NCI-H1092 treated with DMSO at 0.1 percent for 48 hours (cell line): ENCODE measurements around the gene FAM168A.
A peak's percentile ranks its signal among the peaks of the same experiment; 100 is the strongest.

Experiments
- DNase-seq: peaks from one replicate; lab custom pipeline; 2025; lab: John Stamatoyannopoulos, UW

The FAM168A gene

GRCh38 chr11:73367482-73368024 lies 230.4 kb downstream of the FAM168A start:
- no peak for DNase-seq

- no peak for DNase-seq
Measured at GRCh38 chr11:73366953-73367352, 231.0 kb downstream of the FAM168A start.

DNA sequence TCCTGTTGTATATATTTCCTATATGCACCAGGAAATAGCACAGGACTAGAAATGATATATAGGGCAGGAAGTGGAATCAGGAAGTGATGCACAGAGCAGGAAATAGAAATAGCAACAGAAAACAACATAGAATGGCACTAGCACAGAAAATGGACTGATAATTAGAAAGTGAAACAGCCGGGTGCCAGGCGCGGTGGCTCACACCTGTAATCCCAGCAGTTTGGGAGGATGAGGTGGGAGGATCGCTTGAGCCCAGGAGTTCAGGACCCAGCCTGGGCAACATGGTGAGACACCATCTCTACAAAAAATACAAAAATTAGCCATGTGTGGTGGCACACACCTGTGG lies 231.7 kb downstream of the FAM168A start:
- no peak for DNase-seq

DNA sequence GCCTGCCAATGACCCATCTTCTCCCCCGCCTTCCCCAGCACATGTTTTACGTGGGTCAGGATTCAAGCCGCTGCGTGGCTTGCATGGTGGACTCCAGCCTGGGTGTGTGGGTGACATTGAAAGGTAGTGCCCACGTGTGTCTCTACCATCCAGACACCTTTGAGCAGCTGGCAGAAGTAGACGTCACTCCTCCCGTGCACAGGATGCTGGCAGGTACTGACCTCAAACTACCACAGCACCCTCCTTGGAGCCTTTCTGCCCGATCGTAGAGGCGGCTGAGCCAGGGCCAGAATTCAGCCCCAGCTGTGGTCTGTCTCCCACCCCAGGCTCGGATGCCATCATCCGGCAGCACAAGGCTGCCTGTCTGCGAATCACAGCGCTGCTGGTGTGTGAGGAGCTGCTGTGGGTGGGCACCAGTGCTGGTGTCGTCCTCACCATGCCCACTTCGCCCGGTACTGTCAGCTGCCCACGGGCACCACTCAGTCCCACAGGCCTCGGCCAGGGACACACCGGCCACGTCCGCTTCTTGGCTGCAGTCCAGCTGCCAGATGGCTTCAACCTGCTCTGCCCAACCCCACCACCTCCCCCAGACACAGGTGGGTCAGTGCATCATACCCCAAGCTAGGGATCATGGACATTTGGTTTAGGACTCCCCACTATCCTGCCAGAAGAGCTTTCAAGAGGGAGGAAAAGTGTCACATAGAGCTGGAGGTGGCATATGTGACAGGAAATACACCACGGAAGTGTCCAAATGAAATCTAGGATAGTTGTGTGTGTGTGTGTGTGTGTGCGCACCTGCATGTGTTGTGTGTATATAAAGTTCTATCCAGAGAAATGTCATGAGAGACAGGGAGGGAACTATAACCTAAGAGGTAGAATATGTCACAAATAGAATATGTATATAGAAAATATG lies 232.3 kb downstream of the FAM168A start:
- no peak for DNase-seq

GRCh38 chr11:73363147-73363546 lies 234.8 kb downstream of the FAM168A start:
- DNase-seq: no peak

GRCh38 chr11:73361953-73362776 lies 235.7 kb downstream of the FAM168A start:
- DNase-seq: no peak

GRCh38 chr11:73360743-73361369 lies 237.1 kb downstream of the FAM168A start:
- DNase-seq: no peak

- peak; percentile 18 for DNase-seq
Measured at GRCh38 chr11:73359930-73360742, 237.8 kb downstream of the FAM168A start.

DNA sequence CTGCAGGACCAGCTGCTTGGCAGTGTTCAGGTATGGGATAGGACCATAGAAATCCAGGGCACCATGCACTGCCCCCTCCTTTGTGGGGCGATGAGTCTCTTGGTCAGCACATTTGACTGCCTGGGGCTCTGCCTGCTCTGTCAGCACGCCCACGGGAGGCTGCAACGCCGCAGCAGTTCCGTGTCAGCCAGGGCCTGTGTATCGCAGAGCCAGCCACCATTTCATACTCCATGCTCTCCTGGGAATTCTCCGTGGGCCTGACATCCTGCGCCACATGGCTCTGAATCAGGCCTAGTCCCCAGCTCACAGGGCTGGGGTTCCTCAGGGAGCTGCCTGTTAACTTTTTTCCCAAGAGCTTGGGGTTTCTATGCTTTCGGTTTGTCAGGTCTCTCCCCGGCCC lies 238.6 kb downstream of the FAM168A start:
- no peak for DNase-seq

DNA sequence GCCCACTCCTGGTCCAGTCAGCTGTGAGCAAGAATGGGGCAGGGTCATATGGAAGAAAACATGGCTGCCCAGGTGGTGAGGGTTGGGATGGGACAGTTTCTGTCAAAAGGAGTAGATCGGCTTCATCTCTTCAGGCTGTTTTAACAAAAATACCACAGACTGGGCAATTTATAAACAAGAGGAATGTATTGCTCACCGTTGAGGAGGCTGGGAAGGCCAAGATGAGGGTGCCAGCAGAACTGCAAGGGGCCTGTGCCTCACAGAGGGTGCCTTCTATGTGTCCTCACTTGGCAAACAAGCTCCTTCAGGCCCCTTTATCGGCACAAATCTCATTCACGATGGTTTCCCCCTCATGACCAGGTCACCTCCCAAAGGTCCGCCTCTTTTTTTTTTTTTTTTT lies 239.8 kb downstream of the FAM168A start:
- DNase-seq: no peak

DNA sequence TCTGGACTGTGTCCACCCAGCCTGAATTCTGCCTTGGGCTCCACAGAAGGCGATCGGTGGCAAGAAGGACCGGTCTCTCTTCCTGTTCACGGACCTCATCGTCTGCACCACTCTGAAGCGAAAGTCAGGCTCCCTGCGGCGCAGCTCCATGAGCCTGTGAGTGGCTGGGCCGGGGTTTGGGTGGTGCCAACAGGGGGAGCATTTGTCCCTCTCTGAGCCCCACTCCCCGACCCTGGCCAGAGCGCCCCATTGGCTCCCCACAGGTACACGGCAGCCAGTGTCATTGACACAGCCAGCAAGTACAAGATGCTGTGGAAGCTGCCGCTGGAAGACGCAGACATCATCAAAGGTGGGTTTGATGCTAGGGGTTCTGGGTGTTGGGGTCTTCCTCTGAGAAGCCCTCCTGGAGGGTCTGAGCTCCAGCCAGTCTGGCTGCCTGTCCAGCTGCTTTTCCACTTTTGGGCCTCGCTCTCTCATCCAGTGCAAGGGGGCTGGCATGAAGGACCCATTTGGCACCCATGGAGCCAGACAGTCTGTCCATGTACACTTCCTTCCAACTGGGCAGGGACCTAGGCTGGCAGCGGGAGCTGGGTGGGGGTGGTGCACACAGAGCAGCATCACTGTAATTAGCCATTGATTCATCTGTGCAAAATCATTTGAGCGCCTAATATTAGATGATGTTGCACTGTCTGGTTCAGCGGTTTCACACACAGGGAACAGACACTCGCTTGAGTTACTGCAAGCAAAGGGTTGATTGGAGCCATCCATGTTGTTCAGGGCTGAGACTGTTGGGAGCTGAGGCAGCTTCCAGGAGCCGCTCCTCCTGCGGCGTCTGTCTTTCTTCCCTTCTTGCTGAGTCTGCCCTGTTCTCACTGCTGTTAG lies 240.7 kb downstream of the FAM168A start:
- DNase-seq: no peak

- DNase-seq: no peak
Measured at GRCh38 chr11:73355109-73355508, 242.8 kb downstream of the FAM168A start.

DNA sequence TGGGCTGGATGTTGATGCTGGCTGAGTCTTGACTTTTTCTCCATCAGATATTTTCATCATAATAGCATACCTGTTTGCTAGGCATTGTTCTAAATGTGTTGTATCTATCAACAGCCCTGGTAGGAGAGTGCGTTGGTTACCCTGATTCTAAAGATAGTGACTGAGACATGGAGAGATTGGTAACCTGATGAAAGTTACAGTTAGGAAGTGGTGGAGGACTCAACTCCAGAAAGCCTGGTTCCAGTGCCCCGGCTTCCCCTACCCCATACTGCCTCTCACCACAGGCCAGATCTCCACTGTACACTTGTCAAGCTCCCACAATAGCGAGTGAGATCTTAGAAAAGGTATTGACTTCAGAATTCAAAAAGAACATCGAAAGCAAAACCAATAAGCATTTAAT lies 244.5 kb downstream of the FAM168A start:
- no peak for DNase-seq

- DNase-seq: peak; percentile 75
Measured at GRCh38 chr11:73350908-73351636, 246.8 kb downstream of the FAM168A start.
